Common myeloid progenitor, CD34-positive (primary cell): Measurements from ENCODE around the gene ADAMTS1.
"Not testable (repeated sequence)": the region's sequence is repeated elsewhere in the genome, so short reads cannot be mapped to it uniquely, and the experiment has no call there.

Experiments used
- CTCF ChIA-PET: fragments of 350-600 bp; sonication (Branson Sonifier 250); formaldehyde crosslinking; loops from one replicate; lab custom pipeline; 2021; ENCODE audit warnings: antibody characterized with exemption; lab: Charles Lee
- POLR2A ChIA-PET: fragments of 350-600 bp; sonication (Branson Sonifier 250); formaldehyde crosslinking; loops from one replicate; lab custom pipeline; 2021; ENCODE audit warnings: antibody characterized with exemption; lab: Charles Lee
- DNase-seq, 3 donors: peaks; one replicate each; pipeline versions ENCODE4 v3.0.0 to v3.0.0-alpha.2; 2013
- H3K27ac ChIP-seq, 2 experiments: 1 replicate in 1 of 2; 2 replicates in 1 of 2; pipeline ENCODE4 v1.7.0; 2013; ENCODE audit warnings: inconsistent platforms in 2 of 2, low read length in 2 of 2, mild to moderate bottlenecking in 2 of 2, low read depth in 1 of 2, moderate library complexity in 1 of 2; ENCODE audit not compliant: severe bottlenecking in 2 of 2, insufficient read depth in 1 of 2, poor library complexity in 1 of 2
- H3K27me3 ChIP-seq, 5 experiments: replicated peaks in 2 of 5; 1 replicate in 3 of 5; 2 replicates in 2 of 5; pipeline versions ENCODE4 v1.6.1 to v1.7.0; 2013; ENCODE audit warnings: low read length in 4 of 5, mild to moderate bottlenecking in 2 of 5, moderate library complexity in 2 of 5, inconsistent platforms in 1 of 5; ENCODE audit not compliant: insufficient read depth in 5 of 5, control insufficient read depth in 4 of 5
- H3K36me3 ChIP-seq, 4 experiments: 1 replicate in 2 of 4; 2 replicates in 2 of 4; pipeline versions ENCODE4 v1.6.1 to v1.7.0; 2013; ENCODE audit warnings: low read length in 3 of 4, control low read depth in 1 of 4, mild to moderate bottlenecking in 1 of 4; ENCODE audit not compliant: control insufficient read depth in 4 of 4, insufficient read depth in 4 of 4
- H3K4me1 ChIP-seq, 4 experiments: 1 replicate in 3 of 4; 2 replicates in 1 of 4; pipeline versions ENCODE4 v1.6.1 to v1.7.1; 2013; ENCODE audit warnings: low read length in 3 of 4, mild to moderate bottlenecking in 3 of 4, control low read depth in 1 of 4, inconsistent platforms in 1 of 4, moderate library complexity in 1 of 4; ENCODE audit not compliant: control insufficient read depth in 4 of 4, insufficient read depth in 4 of 4; ENCODE audit errors: control extremely low read depth in 1 of 4
- H3K4me3 ChIP-seq, 7 experiments: 1 replicate in 4 of 7; 2 replicates in 3 of 7; pipeline versions ENCODE4 v1.5.1 to v1.7.0; 2013; ENCODE audit warnings: mild to moderate bottlenecking in 7 of 7, low read length in 6 of 7, moderate library complexity in 6 of 7, inconsistent platforms in 2 of 7, low read depth in 2 of 7, control low read depth in 1 of 7; ENCODE audit not compliant: insufficient read depth in 4 of 7, control insufficient read depth in 1 of 7; ENCODE audit errors: extremely low read depth in 1 of 7
- H3K9me3 ChIP-seq, 5 experiments: 1 replicate in 4 of 5; 2 replicates in 1 of 5; pipeline versions ENCODE4 v1.6.1 to v1.7.1; 2013; ENCODE audit warnings: low read length in 4 of 5, mild to moderate bottlenecking in 2 of 5, inconsistent platforms in 1 of 5, low read depth in 1 of 5, moderate library complexity in 1 of 5; ENCODE audit not compliant: control insufficient read depth in 4 of 5, insufficient read depth in 2 of 5; ENCODE audit errors: control extremely low read depth in 1 of 5
- WGBS: methylation state at CpG from one replicate; pipeline ENCODE4 v1.1.5; 2013; ENCODE audit not compliant: insufficient coverage; 5-methylcytosine and 5-hydroxymethylcytosine counted together

The ADAMTS1 gene

GRCh38 chr21:26881504-26882228 lies 36.5 kb upstream of the ADAMTS1 start:
- Histone ChIP-seq H3K36me3 (no peaks in the 10 kb centered on the region), H3K4me1 (no peaks in the 10 kb centered on the region), H3K4me3 (no peak overlapping the region), H3K27me3 (no peaks in the 10 kb centered on the region), H3K9me3 (no peaks in the 10 kb centered on the region), H3K27ac (no peak overlapping the region)
- ChIA-PET CTCF (interaction anchor here (0.9 to 3.0 kb wide), 7 partner anchors 9 to 1864 kb away, joined by 3 to 10 read pairs (median 4); no protein-coding TSS in a partner anchor), POLR2A (no interaction called here)
- peak; percentile 4 to 41 (median 20) for DNase-seq
- 100% methylated on average over 1 of the region's 4 CpGs for WGBS

- Histone ChIP-seq H3K4me3 (no peak overlapping the region), H3K9me3 (peaks cover 0 to 3% (median 0%) of the 10 kb centered on the region in 5 experiments), H3K4me1 (no peaks in the 10 kb centered on the region), H3K27me3 (no peaks in the 10 kb centered on the region), H3K27ac (no peak overlapping the region), H3K36me3 (no peaks in the 10 kb centered on the region)
- ChIA-PET POLR2A (no interaction called here), CTCF (no interaction called here)
- DNase-seq, result no peak
- 100% methylated on average over 1 of the region's 6 CpGs for WGBS
Observed at GRCh38 chr21:26877018-26877417, 31.8 kb upstream of the ADAMTS1 start.

GRCh38 chr21:26874347-26874746 lies 29.1 kb upstream of the ADAMTS1 start:
- Histone ChIP-seq H3K9me3 (peaks cover 0 to 3% (median 0%) of the 10 kb centered on the region in 5 experiments), H3K27ac (no peak overlapping the region), H3K27me3 (no peaks in the 10 kb centered on the region), H3K4me3 (no peak overlapping the region), H3K4me1 (no peaks in the 10 kb centered on the region), H3K36me3 (no peaks in the 10 kb centered on the region)
- 100% methylated on average over 1 of the region's 1 CpG for WGBS
- no peak for DNase-seq
- CTCF ChIA-PET, result interaction anchor here (0.6 to 0.9 kb wide), 2 partner anchors 12 to 21 kb away, joined by 3 read pairs; no protein-coding TSS in a partner anchor
- POLR2A ChIA-PET, result no interaction called here

- peaks cover 0 to 2% (median 0%) of the 10 kb centered on the region in 5 experiments for H3K9me3 ChIP-seq
- WGBS, result 80% methylated on average over 1 of the region's 3 CpGs
- CTCF ChIA-PET, result interaction anchor here (1.1 kb wide), 1 partner anchor 15 kb away, joined by 3 read pairs; no protein-coding TSS in a partner anchor
Observed at GRCh38 chr21:26865857-26866256, 20.6 kb upstream of the ADAMTS1 start.

GRCh38 chr21:26856871-26857350 lies 11.7 kb upstream of the ADAMTS1 start:
- POLR2A ChIA-PET, result interaction anchor here (0.6 kb wide), 1 partner anchor 1580 kb away, joined by 5 read pairs; no protein-coding TSS in a partner anchor
- WGBS, result 98% methylated on average over 7 of the region's 7 CpGs
- H3K4me3 ChIP-seq, H3K27me3 ChIP-seq, H3K27ac ChIP-seq, H3K9me3 ChIP-seq, CTCF ChIA-PET, DNase-seq, H3K4me1 ChIP-seq, H3K36me3 ChIP-seq: not testable (repeated sequence)

More at GRCh38 chr21:26865857-26866256, 20.6 kb upstream of the ADAMTS1 start:
- no peaks in the 10 kb centered on the region for H3K4me1 ChIP-seq
- H3K27ac ChIP-seq, result no peak overlapping the region
- no peak overlapping the region for H3K4me3 ChIP-seq
- H3K36me3 ChIP-seq, result no peaks in the 10 kb centered on the region
- peaks cover 0 to 2% (median 0%) of the 10 kb centered on the region in 5 experiments for H3K27me3 ChIP-seq
- no peak for DNase-seq
- POLR2A ChIA-PET, result no interaction called here

- H3K9me3 ChIP-seq, H3K36me3 ChIP-seq, DNase-seq, H3K27ac ChIP-seq, POLR2A ChIA-PET, H3K4me3 ChIP-seq, H3K4me1 ChIP-seq, H3K27me3 ChIP-seq: not testable (repeated sequence)
- WGBS, result 91% methylated on average over 14 of the region's 14 CpGs
- CTCF ChIA-PET, result interaction anchor here (1.6 to 2.7 kb wide), 2 partner anchors 847 to 1891 kb away, joined by 3 to 11 read pairs; no protein-coding TSS in a partner anchor
Observed at GRCh38 chr21:26854695-26855094, 9.5 kb upstream of the ADAMTS1 start.

- H3K27ac ChIP-seq, result no peak overlapping the region
- CTCF ChIA-PET, result interaction anchor here (1.5 to 2.7 kb wide), 2 partner anchors 848 to 1893 kb away, joined by 7 to 11 read pairs; no protein-coding TSS in a partner anchor
- WGBS, result 90% methylated on average over 2 of the region's 3 CpGs
- POLR2A ChIA-PET, result no interaction called here
- no peaks in the 10 kb centered on the region for H3K9me3 ChIP-seq
- no peaks in the 10 kb centered on the region for H3K36me3 ChIP-seq
- peaks cover 0 to 6% (median 2%) of the 10 kb centered on the region in 5 experiments for H3K27me3 ChIP-seq
- H3K4me3 ChIP-seq, result no peak overlapping the region
- peaks cover 0 to 4% (median 0%) of the 10 kb centered on the region in 4 experiments for H3K4me1 ChIP-seq
- DNase-seq, result no peak
Observed at GRCh38 chr21:26852423-26852822, 7.2 kb upstream of the ADAMTS1 start.
